SU-DHL-6 (cell line): ENCODE results near the gene THAP3.
A peak's percentile ranks its signal among the peaks of the same experiment; 100 is the strongest.

ENCODE experiments used
- H2AFZ ChIP-seq: fragments of 200-600 bp; sonication (generic); 2 replicates; pipeline ENCODE4 v1.6.1; 2014; ENCODE audit warnings: low read depth, mild to moderate bottlenecking, moderate library complexity, mixed read lengths, antibody characterized with exemption, low read length; ENCODE audit not compliant: severe bottlenecking
- H3F3A ChIP-seq: fragments of 200-600 bp; shearing (Covaris generic); 2 replicates; pipeline ENCODE4 v1.6.0; 2016; ENCODE audit warnings: antibody characterized with exemption, mild to moderate bottlenecking; ENCODE audit not compliant: insufficient read depth
- H3K27ac ChIP-seq: fragments of 200-600 bp; sonication (generic); 2 replicates; pipeline ENCODE4 v1.5.1; 2016; ENCODE audit warnings: low read depth, mild to moderate bottlenecking, low read length, moderate library complexity, mixed read lengths
- H3K27me3 ChIP-seq: fragments of 200-600 bp; sonication (generic), shearing (Covaris generic); 2 replicates; pipeline ENCODE4 v1.6.0; 2014; ENCODE audit warnings: mild to moderate bottlenecking, low read length
- H3K36me3 ChIP-seq: fragments of 200-600 bp; sonication (generic); 2 replicates; pipeline ENCODE4 v1.6.1; 2014; ENCODE audit warnings: mild to moderate bottlenecking, low read length, mixed read lengths
- H3K4me2 ChIP-seq: fragments of 300-600, 200-600 bp; shearing (Covaris generic), sonication (generic); 2 replicates; pipeline ENCODE4 v1.6.0; 2014; ENCODE audit warnings: low read length, low read depth, mild to moderate bottlenecking; ENCODE audit not compliant: poor library complexity, severe bottlenecking
- H3K4me3 ChIP-seq: fragments of 200-600 bp; sonication (generic); 2 replicates; pipeline ENCODE4 v1.5.1; 2014; ENCODE audit warnings: antibody characterized with exemption, low read length, mild to moderate bottlenecking, mixed read lengths; ENCODE audit not compliant: insufficient read depth, poor library complexity, severe bottlenecking
- H3K79me2 ChIP-seq: fragments of 200-600 bp; sonication (generic); 2 replicates; pipeline ENCODE4 v1.6.1; 2014; ENCODE audit warnings: mild to moderate bottlenecking, low read length, moderate library complexity; ENCODE audit not compliant: insufficient read depth
- H3K9ac ChIP-seq: fragments of 200-600 bp; sonication (generic); 2 replicates; pipeline ENCODE4 v1.7.0; 2014; ENCODE audit warnings: mild to moderate bottlenecking, low read length
- H3K9me2 ChIP-seq: fragments of 200-600 bp; sonication (generic); replicated peaks from 2 replicates; pipeline ENCODE4 v1.6.1; 2014; ENCODE audit warnings: low read length; ENCODE audit not compliant: insufficient read depth
- H3K9me3 ChIP-seq: fragments of 200-600 bp; sonication (generic); 2 replicates; pipeline ENCODE4 v1.6.1; 2014; ENCODE audit warnings: low read length, mixed read lengths; ENCODE audit not compliant: insufficient read depth
- H4K20me1 ChIP-seq: fragments of 200-600 bp; sonication (generic); 2 replicates; pipeline ENCODE4 v1.6.1; 2014; ENCODE audit warnings: low read depth, mild to moderate bottlenecking, antibody characterized with exemption, low read length, moderate library complexity, mixed read lengths
- CTCF ChIP-seq: fragments of 200-600 bp; sonication (generic); IDR thresholded peaks from one replicate; pipeline ENCODE4 v1.5.1; 2017; ENCODE audit warnings: antibody characterized with exemption, mild to moderate bottlenecking, low read length, moderate library complexity; ENCODE audit not compliant: insufficient read depth, poor library complexity, severe bottlenecking
- EZH2phosphoT487 ChIP-seq: fragments of 200-600 bp; sonication (generic), shearing (Covaris generic); conservative IDR thresholded peaks from 2 replicates; pipeline ENCODE4 v1.6.1; 2018; ENCODE audit warnings: mild to moderate bottlenecking, antibody characterized with exemption, low read length, moderate library complexity, mixed read lengths

Gene THAP3

GRCh38 chr1:6581561-6582305 is 42.9 kb upstream of the THAP3 start:
- no peak overlapping the region for H3K4me3 ChIP-seq
- peak overlapping the region; percentile 33 for H3K4me2 ChIP-seq
- TF ChIP-seq EZH2phosphoT487, result no peak
- TF ChIP-seq CTCF, result no peak
- H3F3A ChIP-seq, result no peaks in the 10 kb centered on the region
- H3K36me3 ChIP-seq, result no peaks in the 10 kb centered on the region
- peaks cover 13% of the 10 kb centered on the region; the same call in 1 of the 2 replicates for H3K79me2 ChIP-seq
- H3K9me3 ChIP-seq, result no peaks in the 10 kb centered on the region
- no peak overlapping the region for H2AFZ ChIP-seq
- H3K27me3 ChIP-seq, result no peaks in the 10 kb centered on the region
- no peak overlapping the region for H3K27ac ChIP-seq
- H3K9me2 ChIP-seq, result no peaks in the 10 kb centered on the region
- peak overlapping the region; percentile 82; the same call in 1 of the 2 replicates for H3K9ac ChIP-seq
- H4K20me1 ChIP-seq, result no peaks in the 10 kb centered on the region

- no peaks in the 10 kb centered on the region for H3F3A ChIP-seq
- peak overlapping the region; percentile 2 for H3K4me2 ChIP-seq
- peaks cover 13% of the 10 kb centered on the region; the same call in 1 of the 2 replicates for H3K79me2 ChIP-seq
- no peaks in the 10 kb centered on the region for H3K36me3 ChIP-seq
- H3K9ac ChIP-seq, result no peak overlapping the region
- H3K9me2 ChIP-seq, result no peaks in the 10 kb centered on the region
- no peaks in the 10 kb centered on the region for H4K20me1 ChIP-seq
- H2AFZ ChIP-seq, result no peak overlapping the region
- no peak overlapping the region for H3K4me3 ChIP-seq
- no peaks in the 10 kb centered on the region for H3K9me3 ChIP-seq
- no peaks in the 10 kb centered on the region for H3K27me3 ChIP-seq
- TF ChIP-seq CTCF (no peak), EZH2phosphoT487 (no peak)
- no peak overlapping the region for H3K27ac ChIP-seq
These were observed 42.3 kb upstream of the THAP3 start for GRCh38 chr1:6582370-6582769.

GRCh38 chr1:6584126-6585080 is 40.3 kb upstream of the THAP3 start:
- Histone ChIP-seq H3K9me3 (no peaks in the 10 kb centered on the region), H3K79me2 (peaks cover 13% of the 10 kb centered on the region; the same call in 1 of the 2 replicates), H4K20me1 (no peaks in the 10 kb centered on the region), H3K9me2 (no peaks in the 10 kb centered on the region), H3F3A (no peaks in the 10 kb centered on the region), H3K27ac (no peak overlapping the region), H3K4me2 (no peak overlapping the region), H3K27me3 (no peaks in the 10 kb centered on the region), H3K9ac (no peak overlapping the region), H2AFZ (no peak overlapping the region), H3K4me3 (no peak overlapping the region), H3K36me3 (no peaks in the 10 kb centered on the region)
- TF ChIP-seq CTCF (no peak), EZH2phosphoT487 (no peak)
